Stimulated activated CD8-positive, alpha-beta memory T cell treated with anti-CD3 and anti-CD28 coated beads, Interleukin-7, amount 100 ng/mL, for 1 hour (primary cell): Measurements from ENCODE around the gene TTC33.
"Not testable (repeated sequence)": the region's sequence is repeated elsewhere in the genome, so short reads cannot be mapped to it uniquely, and the experiment has no call there.

Source experiments
- DNase-seq, 2 donors: peaks; one replicate each; pipeline ENCODE4 v3.0.0-alpha.2; 2020; ENCODE audit warnings: low read depth in 2 of 2

The TTC33 gene

DNA sequence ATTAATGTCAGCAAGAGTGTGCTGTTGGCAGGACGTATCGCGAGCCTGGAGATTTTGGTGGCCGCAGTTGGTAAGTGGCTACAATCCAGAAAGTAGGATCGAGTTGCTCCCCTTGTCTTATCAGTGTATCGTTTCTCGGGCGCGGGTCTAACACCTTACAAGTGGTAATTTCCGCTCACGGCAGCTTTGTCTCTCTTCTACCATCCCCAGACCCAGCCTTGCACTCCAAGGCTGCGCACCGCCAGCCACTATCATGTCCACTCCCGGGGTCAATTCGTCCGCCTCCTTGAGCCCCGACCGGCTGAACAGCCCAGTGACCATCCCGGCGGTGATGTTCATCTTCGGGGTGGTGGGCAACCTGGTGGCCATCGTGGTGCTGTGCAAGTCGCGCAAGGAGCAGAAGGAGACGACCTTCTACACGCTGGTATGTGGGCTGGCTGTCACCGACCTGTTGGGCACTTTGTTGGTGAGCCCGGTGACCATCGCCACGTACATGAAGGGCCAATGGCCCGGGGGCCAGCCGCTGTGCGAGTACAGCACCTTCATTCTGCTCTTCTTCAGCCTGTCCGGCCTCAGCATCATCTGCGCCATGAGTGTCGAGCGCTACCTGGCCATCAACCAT is 74.9 kb downstream of the TTC33 start:
- peak; percentile 15 to 32 for DNase-seq

DNA sequence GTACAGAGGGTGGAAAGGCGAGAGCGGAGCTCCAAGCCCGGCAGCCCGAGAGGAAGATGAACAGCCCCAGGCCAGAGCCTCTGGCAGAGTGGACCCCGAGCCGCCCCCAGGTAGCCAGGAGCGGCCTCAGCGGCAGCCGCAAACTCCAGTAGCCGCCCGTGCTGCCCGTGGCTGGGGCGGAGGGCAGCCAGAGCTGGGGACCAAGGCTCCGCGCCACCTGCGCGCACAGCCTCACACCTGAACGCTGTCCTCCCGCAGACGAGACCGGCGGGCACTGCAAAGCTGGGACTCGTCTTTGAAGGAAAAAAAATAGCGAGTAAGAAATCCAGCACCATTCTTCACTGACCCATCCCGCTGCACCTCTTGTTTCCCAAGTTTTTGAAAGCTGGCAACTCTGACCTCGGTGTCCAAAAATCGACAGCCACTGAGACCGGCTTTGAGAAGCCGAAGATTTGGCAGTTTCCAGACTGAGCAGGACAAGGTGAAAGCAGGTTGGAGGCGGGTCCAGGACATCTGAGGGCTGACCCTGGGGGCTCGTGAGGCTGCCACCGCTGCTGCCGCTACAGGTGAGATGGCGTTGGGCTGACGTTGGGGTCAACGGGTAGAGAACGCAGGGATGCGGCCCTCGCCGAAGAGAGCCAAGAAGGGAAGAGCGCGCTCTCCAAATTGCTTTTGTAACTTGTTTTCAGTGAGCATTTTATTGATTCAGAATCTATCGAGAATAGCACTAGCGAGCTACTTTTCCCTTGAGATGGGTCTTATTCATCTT is 75.7 kb downstream of the TTC33 start, which contains the start of gene PTGER4:
TSS of gene PTGER4 (plus strand) at position 3 of the 769 bp plus-strand sequence. CDS start 1,079 bp downstream, outside the sequence.
- DNase-seq = no peak

DNA sequence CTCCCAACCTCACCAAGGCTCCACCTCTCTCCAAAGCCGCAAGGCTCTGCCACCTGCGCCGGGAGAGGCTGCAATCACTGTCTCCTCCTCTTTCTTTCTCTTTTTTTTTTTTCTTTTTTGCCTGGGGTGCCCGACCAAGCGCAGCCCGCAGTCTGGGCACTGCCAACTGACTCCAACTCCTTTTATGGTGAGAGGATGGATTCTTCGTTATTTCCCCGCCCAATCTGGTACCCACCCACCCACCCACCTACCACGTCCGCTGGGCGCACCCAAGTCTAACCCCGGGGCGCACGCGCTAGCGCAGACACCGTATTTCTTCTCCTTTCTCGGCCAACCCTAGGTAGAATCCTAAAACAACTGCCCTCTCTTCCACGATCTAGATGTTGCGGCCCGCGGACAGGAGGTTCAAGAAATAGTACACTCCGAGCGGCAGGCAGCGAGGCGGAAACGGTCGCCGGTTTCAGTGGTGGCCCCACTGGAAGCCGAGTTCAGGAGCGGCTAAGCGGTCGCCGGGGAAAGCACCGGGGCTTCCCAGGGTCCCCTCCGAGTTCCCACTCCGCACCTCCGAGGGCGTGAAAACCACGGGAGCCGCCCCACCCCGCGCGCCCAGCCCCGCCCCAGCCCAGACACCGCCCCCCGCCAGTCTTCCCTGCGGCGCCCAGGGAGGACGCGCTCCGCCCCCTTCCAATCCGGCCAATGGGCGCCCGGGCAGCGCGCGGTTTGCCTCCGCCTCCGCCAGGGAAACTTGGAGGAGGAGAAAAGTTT is 76.4 kb downstream of the TTC33 start:
- peak; percentile 81 to 85 for DNase-seq

- no peak for DNase-seq
These were observed 77.2 kb downstream of the TTC33 start for GRCh38 chr5:40678460-40679147.

GRCh38 chr5:40678026-40678425 is 77.7 kb downstream of the TTC33 start:
- no peak for DNase-seq

DNA sequence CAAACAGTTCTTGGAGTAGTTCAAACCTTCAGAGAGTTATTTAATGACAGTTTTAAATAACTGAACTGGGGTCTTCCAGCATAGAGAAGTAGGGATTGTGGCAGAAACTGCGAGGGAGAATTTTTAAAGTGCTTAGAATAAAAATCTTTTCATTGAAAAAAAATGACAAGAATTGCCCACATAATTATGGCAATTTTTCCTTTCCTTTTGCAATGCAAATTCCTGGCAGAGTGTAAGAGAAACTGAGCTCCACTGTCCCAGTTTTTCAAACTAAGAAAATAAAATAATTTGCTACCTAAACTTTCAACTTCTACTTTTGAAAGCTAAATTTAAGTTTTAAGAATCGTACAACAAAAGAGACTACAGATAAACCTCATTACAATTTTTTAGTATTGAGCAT is 78.3 kb downstream of the TTC33 start:
- DNase-seq = no peak

DNA sequence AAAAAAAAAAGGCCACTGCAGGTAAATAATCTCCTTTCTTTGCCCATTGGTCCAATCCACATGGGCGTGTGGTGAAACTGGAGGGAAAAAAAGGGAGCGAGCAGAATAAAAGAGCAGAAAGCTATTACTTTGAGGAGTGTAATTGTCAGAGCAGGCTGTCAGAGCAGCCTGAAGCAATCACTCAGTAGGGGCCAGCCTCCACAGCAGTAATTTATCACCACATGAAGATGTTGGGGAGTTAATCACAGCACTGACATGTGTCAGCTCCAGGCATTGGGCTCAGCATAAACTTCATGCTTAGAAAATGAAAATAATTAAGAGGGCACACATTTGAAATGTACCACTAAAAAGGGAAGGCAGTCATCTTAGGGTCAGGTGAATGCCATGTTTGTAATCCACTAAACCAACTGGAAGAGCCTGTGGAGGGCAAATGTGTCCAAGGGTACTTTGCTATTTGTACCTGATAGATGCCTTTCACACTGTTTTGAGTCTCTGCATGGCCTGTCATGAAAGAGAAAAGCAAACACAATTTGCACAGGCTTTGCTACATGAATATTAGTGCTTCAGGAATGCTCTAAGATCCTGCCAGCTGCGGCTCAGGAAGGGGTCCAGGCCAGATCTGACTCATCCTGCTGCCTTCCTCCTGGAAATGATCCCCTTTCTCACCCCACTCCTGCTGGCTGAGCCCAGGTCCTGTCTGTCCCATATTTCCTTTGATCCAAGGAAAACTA is 79.0 kb downstream of the TTC33 start:
- DNase-seq = no peak

DNA sequence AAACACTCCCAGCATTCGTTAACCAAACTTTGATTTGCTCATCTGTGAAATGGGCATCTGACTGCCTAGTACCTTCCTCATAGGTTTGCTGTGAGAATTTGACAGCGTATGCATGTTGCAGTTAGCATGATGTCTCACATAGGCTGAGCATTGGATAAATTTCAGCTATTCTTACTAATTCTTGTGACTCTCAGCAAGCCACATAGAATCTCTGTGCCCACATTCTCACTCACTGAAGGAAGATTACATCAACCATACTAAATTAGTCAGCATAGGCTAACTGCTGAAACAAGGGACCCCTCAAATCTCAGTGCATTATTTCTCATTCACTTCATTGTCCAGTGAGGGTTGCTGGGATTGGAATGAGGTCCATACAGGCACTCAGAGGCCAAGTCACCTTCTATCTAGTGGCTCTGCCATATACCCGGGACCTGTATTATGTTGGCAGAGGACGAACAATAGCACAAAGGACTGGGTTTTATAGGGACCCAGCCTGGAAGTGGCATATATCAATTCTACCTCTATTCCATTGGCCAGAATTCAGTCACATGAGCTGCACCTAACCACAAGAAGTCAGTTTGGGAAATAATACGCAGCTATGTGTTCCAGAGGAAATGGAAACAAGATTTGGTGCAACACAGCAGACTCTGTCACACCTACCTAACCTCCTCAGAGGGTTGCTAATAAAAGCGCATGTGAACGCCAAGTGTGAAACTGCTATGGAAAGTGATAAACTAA is 80.2 kb downstream of the TTC33 start:
- DNase-seq = no peak

DNA sequence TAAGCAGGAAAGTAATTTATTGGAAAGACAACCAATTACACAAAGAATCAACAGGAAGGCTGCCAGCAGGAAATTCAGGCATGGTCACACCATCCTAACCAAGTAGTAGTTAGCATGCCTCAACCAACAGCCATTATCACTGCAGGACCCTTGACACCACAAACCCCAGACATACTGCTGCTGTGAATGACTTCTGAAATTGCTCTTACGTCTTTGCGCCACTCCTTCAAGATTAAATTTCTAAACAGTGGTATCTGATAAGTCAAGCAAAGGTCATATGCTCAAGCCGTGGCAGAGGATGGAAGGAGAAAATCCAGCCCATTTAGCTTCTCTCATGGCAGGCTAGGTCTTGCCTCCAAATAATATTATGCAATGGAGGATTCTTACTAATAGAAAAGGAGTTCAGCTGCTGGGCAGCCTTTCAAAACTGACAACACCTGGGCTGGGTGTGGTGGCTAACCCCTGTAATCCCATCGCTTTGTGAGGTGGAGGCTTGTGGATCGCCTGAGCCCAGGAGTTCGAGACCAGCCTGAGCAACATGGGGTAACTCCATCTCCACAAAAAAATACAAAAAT is 81.0 kb downstream of the TTC33 start:
- no peak for DNase-seq

GRCh38 chr5:40672425-40672824 is 83.3 kb downstream of the TTC33 start:
- no peak for DNase-seq

DNA sequence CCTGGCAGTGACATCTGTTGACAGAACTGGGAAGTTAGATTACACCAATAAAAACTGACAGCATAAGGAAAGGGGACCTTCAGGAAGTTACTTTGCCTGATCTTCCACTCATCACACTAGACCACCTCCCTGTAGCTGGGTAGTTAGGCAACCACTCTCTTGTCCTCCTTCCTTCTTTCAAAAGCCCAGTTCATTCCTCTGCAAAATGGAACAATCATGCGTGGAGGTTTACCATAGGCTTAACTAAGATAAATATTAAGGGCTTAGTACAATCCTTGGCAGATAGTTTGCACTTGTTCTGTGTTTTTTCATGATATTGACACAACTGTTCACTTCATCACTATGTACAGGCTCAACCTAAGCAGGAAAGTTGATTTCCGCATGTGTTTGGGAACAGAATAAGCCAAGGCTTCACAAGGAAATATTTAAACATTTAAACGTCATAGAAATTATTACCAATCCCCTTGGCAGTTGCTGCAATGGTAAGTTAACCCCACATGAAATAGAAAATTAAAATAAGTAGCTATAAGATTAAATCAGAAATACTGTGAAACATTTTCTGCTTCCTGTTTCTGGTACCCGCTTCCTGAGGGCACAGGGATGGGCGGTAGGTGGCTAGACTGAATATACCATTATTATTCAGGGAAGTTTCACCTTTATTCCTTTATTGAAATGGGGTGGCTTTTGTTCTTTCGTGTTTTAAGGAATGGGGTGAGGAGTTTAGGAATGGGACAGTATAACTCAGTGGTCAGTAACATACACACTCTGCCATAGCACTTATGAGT is 86.0 kb downstream of the TTC33 start:
- DNase-seq = no peak

DNA sequence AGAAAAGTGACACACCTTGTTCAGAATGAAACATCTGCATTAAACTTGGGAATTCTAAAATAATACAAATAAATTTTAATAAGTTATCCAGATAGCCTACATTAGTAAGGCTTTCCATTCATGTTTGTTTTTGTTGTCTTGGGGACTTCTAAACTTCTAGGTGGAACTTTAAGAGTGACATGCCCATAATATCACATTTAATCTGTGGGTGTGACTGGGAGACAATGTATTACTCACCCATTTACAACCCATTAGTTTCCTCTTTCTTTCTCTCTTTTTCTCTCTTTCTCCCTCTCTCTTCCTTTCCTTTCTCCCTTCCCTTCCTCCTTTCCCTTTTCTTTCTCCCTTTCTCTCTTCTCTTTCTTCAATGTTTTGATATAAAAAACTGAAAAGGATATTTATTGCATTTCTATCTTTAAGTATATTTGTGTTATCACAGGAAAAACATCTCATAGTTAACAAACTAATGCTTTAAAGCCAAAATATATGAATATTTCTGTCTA is 88.5 kb downstream of the TTC33 start:
- DNase-seq = no peak

DNA sequence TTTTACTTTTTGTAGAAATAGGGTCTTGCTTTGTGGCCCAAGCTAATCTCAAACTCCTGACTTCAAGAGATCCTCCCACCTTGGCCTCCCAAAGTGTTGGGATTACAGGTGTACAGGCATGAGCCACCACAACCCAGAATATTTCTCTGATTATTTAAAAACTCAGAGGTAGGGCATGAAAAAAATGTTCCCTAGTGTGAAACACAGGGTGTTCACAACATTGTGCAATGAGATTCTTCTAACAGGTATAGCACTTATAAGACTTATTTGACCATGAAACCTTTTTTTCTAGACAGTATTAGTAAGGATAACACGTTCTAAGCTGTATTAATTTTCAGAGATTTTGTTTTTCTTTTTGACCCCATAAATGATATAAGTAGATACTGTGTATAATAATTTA is 89.1 kb downstream of the TTC33 start:
- DNase-seq = no peak

DNA sequence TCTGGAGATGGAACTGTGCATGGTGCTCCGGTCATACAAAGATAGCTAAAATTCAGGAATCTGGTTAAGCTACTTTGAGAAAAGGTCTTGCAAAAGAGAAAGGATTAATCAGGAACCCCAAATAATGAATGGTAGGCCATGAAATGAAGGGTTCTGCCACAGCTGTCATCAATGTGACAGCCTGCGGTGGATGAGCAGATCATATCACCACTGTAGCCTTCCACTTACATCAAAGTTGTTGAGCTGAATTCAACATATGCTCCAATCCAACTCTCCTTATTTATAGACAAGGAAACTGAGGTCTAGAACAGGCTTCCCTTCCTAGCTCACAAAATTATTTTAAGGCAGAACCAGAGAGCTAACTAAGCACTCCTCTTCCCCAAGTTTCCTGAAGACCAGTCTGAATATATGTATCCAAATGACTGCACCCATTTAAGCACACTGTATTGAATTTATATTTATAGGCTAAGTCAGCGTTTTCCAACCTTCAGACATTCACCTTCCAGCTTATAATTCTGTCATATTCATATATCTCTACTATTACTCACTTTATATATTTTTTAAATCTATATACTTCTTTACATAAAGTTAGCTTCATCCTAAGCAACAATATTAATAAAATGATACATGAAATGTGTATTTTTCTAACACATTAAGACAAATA is 90.0 kb downstream of the TTC33 start:
- no peak for DNase-seq

DNA sequence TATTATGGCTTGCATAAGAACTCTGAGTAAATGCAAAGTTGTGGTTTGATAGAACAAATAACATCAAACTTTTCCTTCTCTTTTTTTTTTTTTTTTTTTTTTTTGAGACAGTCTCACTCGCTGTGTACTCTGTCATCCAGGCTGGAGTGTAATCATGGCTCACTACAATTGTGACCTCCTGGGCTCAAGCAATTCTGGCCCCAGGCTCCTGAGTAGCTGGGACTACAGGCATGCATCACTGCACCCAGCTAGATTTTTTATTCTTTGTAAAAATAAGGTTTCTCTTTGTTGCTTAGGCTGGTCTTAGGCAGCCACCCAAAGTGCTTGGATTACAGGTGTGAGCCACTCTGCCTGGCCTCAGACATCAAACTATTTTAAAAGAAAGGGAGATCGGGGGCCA is 95.0 kb downstream of the TTC33 start:
- no peak for DNase-seq

DNA sequence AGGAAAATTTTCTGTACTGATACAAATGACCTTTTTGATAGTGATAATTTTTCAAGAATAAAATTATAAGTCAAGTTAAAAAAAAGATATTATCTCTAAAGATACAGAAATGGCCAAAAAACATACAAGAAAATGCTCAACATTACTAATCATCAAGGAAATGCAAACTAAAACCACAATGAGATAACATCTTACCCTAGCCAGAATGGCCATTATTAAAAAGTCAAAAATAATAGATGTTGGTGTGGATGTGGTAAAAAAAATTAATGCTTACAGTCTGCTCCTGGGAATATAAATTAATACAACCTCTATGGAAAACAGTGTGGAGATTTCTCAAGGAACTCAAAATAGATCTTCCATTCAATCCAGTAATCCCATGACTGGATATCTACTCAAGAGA is 99.0 kb downstream of the TTC33 start:
- no peak for DNase-seq

- not testable (repeated sequence) for DNase-seq
These were observed 99.7 kb downstream of the TTC33 start for GRCh38 chr5:40656091-40656490.

GRCh38 chr5:40655138-40655537 is 100.6 kb downstream of the TTC33 start:
- DNase-seq = no peak
